22Rv1 (cell line): Measurements from ENCODE around the gene BCOR.

Source experiments
- H3K27ac ChIP-seq: fragments of 450-650 bp; 2 replicates; pipeline ENCODE4 v1.5.1; 2017
- ZFX ChIP-seq: fragments of 450-650 bp; IDR thresholded peaks from 2 replicates; pipeline ENCODE4 v1.6.1; 2017; ENCODE audit warnings: antibody characterized with exemption, borderline replicate concordance
- TF ChIP-seq, protein P1 (sequence below): fragments of 450-650 bp; IDR thresholded peaks from 2 replicates; pipeline ENCODE4 v1.5.1; 2017; ENCODE audit warnings: mild to moderate bottlenecking

BCOR gene

GRCh38 chrX:40097504-40098263, at the start of gene BCOR:
Gene BCOR (minus strand): TSS chrX:40097958. CDS start chrX:40077929, 20,029 bp downstream.
- TF ChIP-seq ZFX = no peak
- H3K27ac ChIP-seq = peak within 1 kb of the TSS; percentile 98

GRCh38 chrX:40147126-40147952, 49.6 kb upstream of the BCOR start:
- no peak overlapping the region for H3K27ac ChIP-seq

DNA sequence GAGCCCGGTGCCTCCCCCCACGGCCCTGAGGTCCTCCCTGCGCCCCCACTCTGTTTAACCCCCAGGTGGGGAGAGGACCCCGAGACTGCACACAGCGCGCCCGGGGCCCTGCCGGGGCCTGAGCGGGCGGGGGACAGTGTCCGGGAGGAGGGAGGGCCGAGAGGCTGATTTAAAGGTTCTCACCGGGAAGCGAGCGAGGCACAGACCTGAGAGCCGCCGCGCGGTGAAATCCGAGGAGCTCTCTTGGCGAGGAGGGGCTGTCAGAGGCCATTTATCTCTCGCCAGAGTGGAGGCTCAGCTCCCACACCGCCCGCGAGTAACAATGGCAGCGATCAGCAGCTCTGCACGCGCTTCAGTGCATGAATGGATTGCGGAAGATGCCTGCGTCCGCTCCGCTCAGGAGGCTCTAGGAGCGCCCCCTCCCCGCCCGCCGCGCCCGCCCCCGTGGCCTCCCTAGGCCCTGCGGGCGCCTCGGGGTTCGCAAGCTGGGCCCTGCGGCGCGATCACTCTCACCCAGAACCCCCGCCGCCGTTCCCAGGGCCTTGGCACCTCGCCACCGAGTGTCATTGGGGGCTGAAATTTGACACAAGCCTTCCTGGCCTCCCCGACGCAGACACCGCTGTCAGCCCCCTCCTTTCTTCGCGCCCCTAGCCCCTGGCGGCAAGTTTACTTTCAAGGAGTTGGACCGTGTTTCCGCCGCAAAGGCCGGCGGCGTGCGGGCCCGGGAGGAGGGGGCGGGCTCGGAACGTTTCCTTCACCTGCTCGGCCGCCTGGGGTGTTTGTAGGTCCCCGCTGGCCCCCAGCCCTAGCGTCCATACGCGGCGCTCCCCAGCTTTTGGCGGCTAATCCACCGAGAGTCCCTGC, 48.7 kb upstream of the BCOR start:
- TF ChIP-seq ZFX = no peak
- H3K27ac ChIP-seq = no peak overlapping the region

More at GRCh38 chrX:40147126-40147952, 49.6 kb upstream of the BCOR start:
- no peak for TF ChIP-seq ZFX
- TF ChIP-seq, protein P1, sequence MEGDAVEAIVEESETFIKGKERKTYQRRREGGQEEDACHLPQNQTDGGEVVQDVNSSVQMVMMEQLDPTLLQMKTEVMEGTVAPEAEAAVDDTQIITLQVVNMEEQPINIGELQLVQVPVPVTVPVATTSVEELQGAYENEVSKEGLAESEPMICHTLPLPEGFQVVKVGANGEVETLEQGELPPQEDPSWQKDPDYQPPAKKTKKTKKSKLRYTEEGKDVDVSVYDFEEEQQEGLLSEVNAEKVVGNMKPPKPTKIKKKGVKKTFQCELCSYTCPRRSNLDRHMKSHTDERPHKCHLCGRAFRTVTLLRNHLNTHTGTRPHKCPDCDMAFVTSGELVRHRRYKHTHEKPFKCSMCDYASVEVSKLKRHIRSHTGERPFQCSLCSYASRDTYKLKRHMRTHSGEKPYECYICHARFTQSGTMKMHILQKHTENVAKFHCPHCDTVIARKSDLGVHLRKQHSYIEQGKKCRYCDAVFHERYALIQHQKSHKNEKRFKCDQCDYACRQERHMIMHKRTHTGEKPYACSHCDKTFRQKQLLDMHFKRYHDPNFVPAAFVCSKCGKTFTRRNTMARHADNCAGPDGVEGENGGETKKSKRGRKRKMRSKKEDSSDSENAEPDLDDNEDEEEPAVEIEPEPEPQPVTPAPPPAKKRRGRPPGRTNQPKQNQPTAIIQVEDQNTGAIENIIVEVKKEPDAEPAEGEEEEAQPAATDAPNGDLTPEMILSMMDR = no peak

- H3K27ac ChIP-seq = no peak overlapping the region
- TF ChIP-seq, protein P1 = no peak
- TF ChIP-seq ZFX = no peak
Measured at GRCh38 chrX:40145923-40146261, 48.1 kb upstream of the BCOR start.

- TF ChIP-seq ZFX = no peak
- TF ChIP-seq, protein P1 = no peak
- H3K27ac ChIP-seq = no peak overlapping the region
Measured at GRCh38 chrX:40145001-40145922, 47.5 kb upstream of the BCOR start.

DNA sequence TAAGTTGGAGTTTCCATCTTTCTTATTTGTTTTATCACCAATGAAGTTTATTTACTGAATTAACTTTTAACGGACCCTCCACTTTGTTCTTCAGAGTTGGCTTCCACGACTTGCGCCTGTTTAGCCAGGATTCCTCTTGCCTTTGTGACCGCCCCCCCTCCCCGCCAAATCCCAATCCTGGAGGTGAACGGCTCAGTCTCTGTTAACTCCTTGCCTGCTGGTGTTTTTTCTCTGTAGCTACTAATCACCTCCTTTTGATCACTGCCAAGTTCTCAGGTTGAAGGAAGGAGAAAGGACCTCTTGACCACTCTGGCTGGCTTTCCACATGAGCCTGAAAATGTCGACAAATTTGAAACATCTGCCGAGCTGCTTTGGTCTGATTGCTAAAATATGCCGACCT, 46.8 kb upstream of the BCOR start:
- TF ChIP-seq, protein P1 = no peak
- no peak for TF ChIP-seq ZFX
- no peak overlapping the region for H3K27ac ChIP-seq

GRCh38 chrX:40143987-40144386, 46.2 kb upstream of the BCOR start:
- no peak overlapping the region for H3K27ac ChIP-seq
- TF ChIP-seq ZFX = no peak

GRCh38 chrX:40143001-40143400, 45.2 kb upstream of the BCOR start:
- TF ChIP-seq ZFX = no peak
- TF ChIP-seq, protein P1 = no peak
- H3K27ac ChIP-seq = no peak overlapping the region
